ENCODE results near the gene PCDHB4.
"Not testable (repeated sequence)": the region's sequence is repeated elsewhere in the genome, so short reads cannot be mapped to it uniquely, and the experiment has no call there.

PCDHB4 gene

GRCh38 chr5:141150224-141150992 lies 28.8 kb downstream of the PCDHB4 start:
- no peak for DNase-seq (ENCODE audit: low read depth)

DNA sequence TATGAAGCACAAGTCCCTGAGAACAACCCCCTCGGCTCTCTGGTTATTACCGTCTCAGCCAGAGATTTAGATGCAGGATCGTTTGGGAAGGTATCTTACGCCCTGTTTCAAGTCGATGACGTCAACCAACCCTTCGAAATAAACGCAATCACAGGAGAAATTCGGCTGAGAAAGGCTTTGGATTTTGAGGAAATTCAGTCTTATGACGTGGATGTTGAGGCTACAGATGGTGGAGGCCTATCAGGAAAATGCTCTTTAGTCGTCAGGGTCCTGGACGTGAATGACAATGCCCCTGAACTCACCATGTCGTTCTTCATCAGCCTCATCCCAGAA lies 29.3 kb downstream of the PCDHB4 start:
- DNase-seq (ENCODE audit: low read depth) = no peak

DNA sequence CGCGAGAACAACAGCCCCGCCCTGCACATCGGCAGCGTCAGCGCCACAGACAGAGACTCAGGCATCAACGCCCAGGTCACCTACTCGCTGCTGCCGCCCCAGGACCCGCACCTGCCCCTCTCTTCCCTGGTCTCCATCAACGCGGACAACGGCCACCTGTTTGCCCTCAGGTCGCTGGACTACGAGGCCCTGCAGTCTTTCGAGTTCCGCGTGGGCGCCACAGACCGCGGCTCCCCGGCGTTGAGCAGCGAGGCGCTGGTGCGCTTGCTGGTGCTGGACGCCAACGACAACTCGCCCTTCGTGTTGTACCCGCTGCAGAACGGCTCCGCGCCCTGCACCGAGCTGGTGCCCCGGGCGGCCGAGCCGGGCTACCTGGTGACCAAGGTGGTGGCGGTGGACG lies 30.0 kb downstream of the PCDHB4 start:
- DNase-seq (ENCODE audit: low read depth) = not testable (repeated sequence)

- not testable (repeated sequence) for DNase-seq (ENCODE audit: low read depth)
These were observed 30.5 kb downstream of the PCDHB4 start for GRCh38 chr5:141152096-141152495.

- no peak for DNase-seq (ENCODE audit: low read depth)
These were observed 34.1 kb downstream of the PCDHB4 start for GRCh38 chr5:141155540-141156374.

GRCh38 chr5:141157356-141157755 lies 35.7 kb downstream of the PCDHB4 start:
- not testable (repeated sequence) for DNase-seq (ENCODE audit: low read depth)

DNA sequence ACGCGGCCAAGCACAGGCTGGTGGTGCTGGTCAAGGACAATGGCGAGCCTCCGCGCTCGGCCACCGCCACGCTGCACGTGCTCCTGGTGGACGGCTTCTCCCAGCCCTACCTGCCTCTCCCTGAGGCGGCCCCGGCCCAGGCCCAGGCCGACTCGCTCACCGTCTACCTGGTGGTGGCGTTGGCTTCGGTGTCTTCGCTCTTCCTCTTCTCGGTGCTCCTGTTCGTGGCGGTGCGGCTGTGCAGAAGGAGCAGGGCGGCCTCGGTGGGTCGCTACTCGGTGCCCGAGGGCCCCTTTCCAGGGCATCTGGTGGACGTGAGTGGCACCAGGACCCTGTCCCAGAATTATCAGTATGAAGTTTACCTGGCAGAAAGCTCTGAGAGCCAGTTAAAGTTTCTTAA lies 36.3 kb downstream of the PCDHB4 start:
- not testable (repeated sequence) for DNase-seq (ENCODE audit: low read depth)

- DNase-seq (ENCODE audit: low read depth) = no peak
These were observed 51.0 kb downstream of the PCDHB4 start, which contains the start of gene PCDHB7 for GRCh38 chr5:141172381-141173204. Gene PCDHB7 (plus strand): TSS chr5:141172644. CDS start chr5:141172836, 192 bp downstream.

DNA sequence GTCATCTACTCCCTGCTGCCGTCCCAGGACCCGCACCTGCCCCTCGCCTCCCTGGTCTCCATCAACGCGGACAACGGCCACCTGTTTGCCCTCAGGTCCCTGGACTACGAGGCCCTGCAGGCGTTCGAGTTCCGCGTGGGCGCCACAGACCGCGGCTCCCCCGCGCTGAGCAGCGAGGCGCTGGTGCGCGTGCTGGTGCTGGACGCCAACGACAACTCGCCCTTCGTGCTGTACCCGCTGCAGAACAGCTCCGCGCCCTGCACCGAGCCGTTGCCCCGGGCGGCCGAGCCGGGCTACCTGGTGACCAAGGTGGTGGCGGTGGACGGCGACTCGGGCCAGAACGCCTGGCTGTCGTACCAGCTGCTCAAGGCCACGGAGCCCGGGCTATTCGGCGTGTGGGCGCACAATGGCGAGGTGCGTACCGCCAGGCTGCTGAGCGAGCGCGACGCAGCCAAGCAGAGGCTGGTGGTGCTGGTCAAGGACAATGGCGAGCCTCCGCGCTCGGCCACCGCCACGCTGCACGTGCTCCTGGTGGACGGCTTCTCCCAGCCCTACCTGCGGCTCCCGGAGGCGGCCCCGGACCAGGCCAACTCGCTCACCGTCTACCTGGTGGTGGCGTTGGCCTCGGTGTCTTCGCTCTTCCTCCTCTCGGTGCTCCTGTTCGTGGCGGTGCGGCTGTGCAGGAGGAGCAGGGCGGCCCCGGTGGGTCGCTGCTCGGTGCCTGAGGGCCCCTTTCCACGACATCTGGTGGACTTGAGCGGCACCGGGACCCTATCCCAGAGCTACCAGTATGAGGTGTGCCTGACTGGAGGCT lies 52.9 kb downstream of the PCDHB4 start:
- DNase-seq (ENCODE audit: low read depth) = not testable (repeated sequence)
